Measurements from ENCODE around the gene EXD3. TPM values are rescaled to one million over a fixed set of nuclear protein-coding genes. Genes with fewer than 3 reads are reported as not detected.

Gene EXD3
- total RNA-seq, 1 donor = 6.1 TPM

DNA sequence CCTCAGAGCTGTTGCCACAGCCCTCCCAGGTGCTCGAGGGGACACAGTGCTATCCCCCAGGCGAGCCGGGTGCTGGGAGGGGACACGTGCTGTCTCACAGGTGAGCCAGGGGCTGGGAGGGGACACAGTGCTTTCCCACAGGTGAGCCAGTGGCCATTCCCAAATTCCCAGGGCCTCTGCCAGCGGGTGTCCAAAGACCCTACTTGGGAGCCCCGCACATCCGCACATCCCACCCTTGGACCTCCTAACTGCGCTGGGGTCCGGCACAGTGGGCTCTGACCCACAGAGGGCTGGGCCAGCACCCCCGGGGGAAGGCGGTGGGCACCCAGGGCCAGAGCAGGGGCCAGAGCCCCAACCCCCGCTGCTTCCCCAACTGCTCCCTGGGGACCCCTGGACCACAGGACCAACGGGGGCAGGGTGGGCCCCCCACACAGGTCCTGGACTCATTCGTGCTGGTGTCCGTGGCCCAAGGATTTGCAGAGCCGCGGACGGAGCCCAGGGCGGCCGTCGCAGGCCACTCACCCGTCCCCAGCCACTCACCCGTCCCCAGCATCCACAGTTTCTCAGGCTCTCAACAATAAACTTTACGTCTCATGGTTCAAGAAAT lies 17.9 kb downstream of the EXD3 start:
- Histone ChIP-seq H3K4me3 (ENCODE audit: low read length) (no peak overlapping the region), H3K27me3 (ENCODE audit: insufficient read depth, low read length) (peaks cover 6% of the 10 kb centered on the region), H3K9me3 (ENCODE audit: low read depth, low read length) (no peaks in the 10 kb centered on the region)

DNA sequence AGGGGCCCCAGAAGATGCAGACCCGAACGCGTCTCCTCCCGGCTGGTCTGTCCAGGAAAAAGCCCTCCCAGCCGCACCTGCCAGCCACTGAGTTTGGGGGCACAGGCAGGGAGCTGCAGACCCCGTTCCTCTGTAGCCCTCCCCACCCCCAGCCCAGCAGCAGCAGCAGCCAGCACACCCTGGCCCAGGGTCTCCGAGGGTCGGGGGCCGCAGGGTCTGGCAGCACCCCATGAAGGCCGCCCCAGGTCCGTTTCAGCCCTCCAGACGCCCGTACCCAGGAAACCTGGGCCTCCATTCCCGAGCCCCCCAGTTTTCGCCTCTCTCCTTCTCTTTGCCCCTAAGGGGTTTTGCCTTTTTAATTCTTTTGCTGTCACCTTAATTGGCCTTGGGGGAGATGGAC lies 19.7 kb downstream of the EXD3 start:
- H3K9me3 ChIP-seq (ENCODE audit: low read depth, low read length) = no peaks in the 10 kb centered on the region
- peaks cover 6% of the 10 kb centered on the region for H3K27me3 ChIP-seq (ENCODE audit: insufficient read depth, low read length)

More for the DNA sequence above, 17.9 kb downstream of the EXD3 start:
- peaks cover 10% of the 10 kb centered on the region for H3K4me1 ChIP-seq (ENCODE audit: insufficient read depth, low read length)

DNA sequence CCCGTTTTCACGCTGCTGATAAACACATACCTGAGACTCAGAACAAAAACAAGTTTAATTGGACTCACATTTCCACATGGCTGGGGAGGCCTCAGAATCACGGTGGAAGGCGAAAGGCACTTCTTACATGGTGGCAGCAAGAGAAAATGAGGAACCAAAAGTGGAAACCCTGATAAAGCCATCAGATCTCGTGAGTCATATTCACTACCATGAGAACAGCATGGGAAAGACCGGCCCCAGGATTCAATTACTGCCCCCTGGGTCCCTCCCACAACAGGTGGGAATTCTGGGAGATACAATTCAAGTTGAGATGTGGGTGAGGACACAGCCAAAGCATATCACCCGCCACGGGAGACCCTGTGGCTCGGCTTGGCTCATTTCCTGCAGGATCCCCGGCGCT lies 20.2 kb downstream of the EXD3 start:
- peaks cover 18% of the 10 kb centered on the region for H3K4me1 ChIP-seq (ENCODE audit: insufficient read depth, low read length)
- H3K9me3 ChIP-seq (ENCODE audit: low read depth, low read length) = no peaks in the 10 kb centered on the region
- no peak overlapping the region for H3K4me3 ChIP-seq (ENCODE audit: low read length)
- peaks cover 6% of the 10 kb centered on the region for H3K27me3 ChIP-seq (ENCODE audit: insufficient read depth, low read length)

More for the DNA sequence above, 19.7 kb downstream of the EXD3 start:
- no peak overlapping the region for H3K4me3 ChIP-seq (ENCODE audit: low read length)
- H3K4me1 ChIP-seq (ENCODE audit: insufficient read depth, low read length) = peaks cover 18% of the 10 kb centered on the region

DNA sequence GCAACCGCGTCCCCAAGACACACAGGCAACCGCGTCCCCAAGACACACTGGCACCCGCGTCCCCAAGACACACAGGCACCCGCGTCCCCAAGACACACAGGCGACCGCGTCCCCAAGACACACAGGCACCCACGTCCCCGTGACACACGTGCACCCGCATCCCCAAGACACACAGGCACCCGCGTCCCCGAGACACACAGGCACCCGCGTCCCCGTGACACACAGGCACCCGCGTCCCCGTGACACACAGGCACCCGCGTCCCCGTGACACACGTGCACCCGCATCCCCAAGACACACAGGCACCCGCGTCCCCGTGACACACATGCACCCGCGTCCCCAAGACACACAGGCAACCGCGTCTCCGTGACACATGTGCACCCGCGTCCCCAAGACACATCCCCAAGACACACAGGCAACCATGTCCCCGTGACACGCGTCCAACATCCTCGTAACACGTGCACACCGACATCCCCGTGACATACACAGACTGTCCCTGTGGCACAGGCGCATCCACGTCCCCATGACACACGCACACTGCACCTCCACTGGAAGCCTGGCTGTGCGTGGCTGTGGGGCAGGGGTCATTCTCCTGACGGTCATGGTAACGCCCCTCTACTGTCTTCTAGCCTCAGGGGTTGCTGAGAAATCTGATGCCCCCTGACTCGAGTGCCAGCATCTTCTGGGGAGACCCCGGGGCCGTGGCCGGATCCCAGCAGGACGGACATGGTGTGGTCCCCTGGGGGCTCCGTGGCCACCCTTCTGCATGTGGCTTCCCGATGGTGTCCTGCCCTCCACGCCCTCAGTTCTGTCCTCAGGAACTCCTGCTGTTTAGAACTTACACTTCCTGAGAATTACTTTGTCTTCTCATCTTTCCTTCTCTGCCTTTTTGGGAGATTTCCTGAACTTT lies 24.1 kb downstream of the EXD3 start:
- Histone ChIP-seq H3K9me3 (ENCODE audit: low read depth, low read length) (no peaks in the 10 kb centered on the region), H3K27me3 (ENCODE audit: insufficient read depth, low read length) (no peaks in the 10 kb centered on the region), H3K4me3 (ENCODE audit: low read length) (no peak overlapping the region), H3K4me1 (ENCODE audit: insufficient read depth, low read length) (peaks cover 10% of the 10 kb centered on the region)

DNA sequence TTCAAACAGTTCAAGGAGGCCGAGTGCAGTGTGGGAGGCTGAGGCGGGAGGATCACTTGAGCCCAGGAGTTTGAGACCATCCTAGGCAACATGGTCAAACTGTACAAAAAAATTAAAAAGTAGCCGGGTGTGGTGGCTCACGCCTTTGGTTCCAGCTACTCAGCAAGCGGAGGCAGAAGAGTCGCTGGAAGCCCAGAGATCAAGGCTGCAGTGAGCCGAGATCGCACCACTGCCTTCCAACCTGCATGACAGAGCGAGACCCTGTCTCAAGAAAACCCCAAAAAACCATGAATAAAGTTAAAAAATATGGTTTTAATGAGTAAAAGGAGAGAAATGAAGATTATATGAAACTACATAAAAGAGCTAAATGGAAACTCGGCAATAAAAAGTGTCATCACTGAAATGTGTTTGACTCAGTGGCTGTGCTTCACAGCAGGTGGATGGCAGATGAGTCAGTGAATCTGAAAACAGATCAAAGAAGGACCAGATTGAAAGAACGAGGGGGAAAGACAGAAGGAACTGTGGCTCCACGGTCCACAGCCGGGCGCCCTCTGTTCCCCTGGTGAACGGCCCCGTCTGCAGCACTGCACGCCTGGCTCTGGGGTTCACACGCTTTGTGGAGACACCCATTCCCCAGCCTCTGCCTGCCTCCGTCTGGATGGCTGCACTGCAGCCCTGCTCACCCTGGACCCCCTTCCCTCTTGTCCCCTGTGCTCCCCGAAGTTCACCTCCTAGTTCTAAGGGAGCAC lies 25.1 kb downstream of the EXD3 start:
- Histone ChIP-seq H3K9me3 (ENCODE audit: low read depth, low read length) (no peaks in the 10 kb centered on the region), H3K4me3 (ENCODE audit: low read length) (no peak overlapping the region)

DNA sequence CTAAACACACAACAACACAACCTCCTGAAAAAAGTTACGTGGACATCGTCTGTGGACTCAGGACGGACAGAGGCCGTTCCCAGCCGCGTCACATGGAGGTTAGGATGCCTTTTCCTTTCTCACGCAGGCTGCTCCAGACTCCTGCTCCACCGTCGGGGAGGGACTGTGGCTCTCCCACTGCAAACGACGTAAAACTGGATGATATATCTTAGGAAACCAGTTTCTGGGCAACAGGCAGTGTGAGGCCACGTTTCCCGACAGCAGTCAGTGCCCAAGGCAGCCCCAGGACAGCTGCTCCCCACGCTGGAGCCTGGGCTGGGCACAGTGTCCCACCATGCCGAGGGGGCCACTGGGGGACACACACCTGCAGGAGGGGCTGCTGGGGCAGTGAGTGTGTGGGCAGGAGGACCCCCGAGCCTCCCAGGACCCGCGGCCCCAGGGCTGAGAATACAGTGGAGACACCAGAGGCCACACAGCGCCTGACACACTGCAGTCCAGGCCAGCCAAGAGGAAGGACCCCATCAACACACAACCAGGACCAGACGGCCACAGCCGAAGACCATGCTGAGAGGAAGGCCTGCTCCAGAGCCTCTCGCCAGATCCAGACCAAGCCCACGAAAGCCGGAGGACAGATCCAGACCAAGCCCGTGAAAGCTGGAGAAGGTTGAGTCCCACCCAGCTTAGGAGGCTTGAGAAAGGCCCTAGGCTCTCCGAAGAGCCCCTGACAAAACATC lies 26.2 kb downstream of the EXD3 start:
- Histone ChIP-seq H3K4me1 (ENCODE audit: insufficient read depth, low read length) (peaks cover 10% of the 10 kb centered on the region), H3K4me3 (ENCODE audit: low read length) (no peak overlapping the region), H3K9me3 (ENCODE audit: low read depth, low read length) (no peaks in the 10 kb centered on the region), H3K27me3 (ENCODE audit: insufficient read depth, low read length) (no peaks in the 10 kb centered on the region)

More for the DNA sequence above, 25.1 kb downstream of the EXD3 start:
- peaks cover 10% of the 10 kb centered on the region for H3K4me1 ChIP-seq (ENCODE audit: insufficient read depth, low read length)
- H3K27me3 ChIP-seq (ENCODE audit: insufficient read depth, low read length) = no peaks in the 10 kb centered on the region

DNA sequence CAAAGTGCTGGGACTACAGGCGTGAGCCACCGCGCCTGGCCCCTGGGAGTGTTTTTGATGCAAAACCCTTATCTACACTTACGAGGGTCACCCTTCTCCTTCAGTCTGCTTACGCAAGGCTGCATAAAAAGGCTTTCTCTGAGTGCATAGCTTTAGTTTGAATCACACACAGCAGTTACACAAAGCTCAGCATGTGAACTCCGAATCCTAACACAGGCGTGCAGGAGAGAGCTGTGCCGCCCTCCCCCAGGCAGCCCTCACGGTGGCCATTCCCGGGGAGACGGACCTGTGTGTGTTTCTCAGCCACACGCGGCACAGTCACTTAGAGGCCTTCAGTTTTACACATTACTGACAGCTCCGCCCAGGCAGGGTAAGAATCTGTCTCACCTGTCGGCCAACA lies 26.7 kb downstream of the EXD3 start:
- Histone ChIP-seq H3K9me3 (ENCODE audit: low read depth, low read length) (no peaks in the 10 kb centered on the region), H3K4me3 (ENCODE audit: low read length) (no peak overlapping the region), H3K27me3 (ENCODE audit: insufficient read depth, low read length) (no peaks in the 10 kb centered on the region), H3K4me1 (ENCODE audit: insufficient read depth, low read length) (peaks cover 10% of the 10 kb centered on the region)

DNA sequence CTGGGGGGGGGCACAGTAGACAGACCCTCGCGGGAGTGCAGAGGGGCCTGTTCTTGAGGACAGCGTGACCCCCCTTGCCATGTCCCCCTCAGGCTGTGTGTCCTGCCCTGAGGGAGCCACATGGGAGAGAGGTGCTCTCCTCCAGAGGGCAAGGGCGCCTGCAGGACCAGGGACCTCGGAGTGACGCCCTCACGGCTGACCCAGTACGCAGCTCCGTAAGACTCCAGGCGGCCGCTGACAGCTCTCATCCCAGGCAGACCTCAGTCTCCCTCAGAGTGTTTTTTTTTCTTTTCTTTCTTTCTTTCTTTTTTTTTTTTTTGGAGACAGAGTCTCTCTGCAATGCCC lies 27.3 kb downstream of the EXD3 start:
- H3K4me3 ChIP-seq (ENCODE audit: low read length) = no peak overlapping the region
- H3K27me3 ChIP-seq (ENCODE audit: insufficient read depth, low read length) = no peaks in the 10 kb centered on the region
- no peaks in the 10 kb centered on the region for H3K9me3 ChIP-seq (ENCODE audit: low read depth, low read length)
- peaks cover 10% of the 10 kb centered on the region for H3K4me1 ChIP-seq (ENCODE audit: insufficient read depth, low read length)

DNA sequence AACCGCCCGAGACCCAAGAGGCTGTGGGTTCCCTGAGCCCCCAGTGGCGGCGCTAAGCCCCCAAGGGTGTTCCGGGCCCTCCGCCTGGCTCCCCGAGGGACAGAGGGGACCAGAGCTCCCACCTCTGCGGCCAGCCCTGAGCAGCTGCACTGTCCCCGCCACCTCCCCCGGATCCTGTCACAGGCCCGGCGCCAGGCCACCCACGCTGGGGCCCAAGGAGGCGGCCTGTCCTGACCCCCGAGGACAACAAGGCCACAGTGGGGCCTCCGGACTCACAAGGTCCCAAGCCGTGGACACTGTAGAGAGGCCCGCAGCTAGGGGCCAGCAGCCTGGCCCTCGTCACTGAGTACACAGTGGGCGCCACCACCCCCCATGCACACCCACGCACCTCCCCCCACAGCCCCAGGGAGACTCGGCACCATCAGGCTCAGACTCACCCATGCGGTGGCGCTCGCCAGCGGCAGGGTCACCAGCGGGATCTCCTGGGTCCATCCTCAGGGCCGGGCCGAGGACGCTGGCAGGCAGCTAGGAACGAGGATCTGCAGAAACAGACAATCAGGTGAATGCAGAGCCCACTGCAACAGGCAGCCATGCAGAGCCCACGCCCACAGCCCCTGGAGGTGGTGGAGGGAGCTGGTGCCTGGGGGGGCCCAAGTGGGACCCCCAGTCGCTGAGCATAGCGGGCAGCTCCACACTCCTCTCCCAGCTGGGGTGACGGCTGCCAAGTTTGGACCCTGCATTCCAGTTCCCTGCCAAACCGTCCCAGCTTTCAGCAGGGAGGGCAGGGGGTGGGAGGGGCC lies 27.9 kb downstream of the EXD3 start:
- Histone ChIP-seq H3K4me1 (ENCODE audit: insufficient read depth, low read length) (peaks cover 8% of the 10 kb centered on the region), H3K27me3 (ENCODE audit: insufficient read depth, low read length) (no peaks in the 10 kb centered on the region), H3K4me3 (ENCODE audit: low read length) (no peak overlapping the region), H3K9me3 (ENCODE audit: low read depth, low read length) (no peaks in the 10 kb centered on the region)

DNA sequence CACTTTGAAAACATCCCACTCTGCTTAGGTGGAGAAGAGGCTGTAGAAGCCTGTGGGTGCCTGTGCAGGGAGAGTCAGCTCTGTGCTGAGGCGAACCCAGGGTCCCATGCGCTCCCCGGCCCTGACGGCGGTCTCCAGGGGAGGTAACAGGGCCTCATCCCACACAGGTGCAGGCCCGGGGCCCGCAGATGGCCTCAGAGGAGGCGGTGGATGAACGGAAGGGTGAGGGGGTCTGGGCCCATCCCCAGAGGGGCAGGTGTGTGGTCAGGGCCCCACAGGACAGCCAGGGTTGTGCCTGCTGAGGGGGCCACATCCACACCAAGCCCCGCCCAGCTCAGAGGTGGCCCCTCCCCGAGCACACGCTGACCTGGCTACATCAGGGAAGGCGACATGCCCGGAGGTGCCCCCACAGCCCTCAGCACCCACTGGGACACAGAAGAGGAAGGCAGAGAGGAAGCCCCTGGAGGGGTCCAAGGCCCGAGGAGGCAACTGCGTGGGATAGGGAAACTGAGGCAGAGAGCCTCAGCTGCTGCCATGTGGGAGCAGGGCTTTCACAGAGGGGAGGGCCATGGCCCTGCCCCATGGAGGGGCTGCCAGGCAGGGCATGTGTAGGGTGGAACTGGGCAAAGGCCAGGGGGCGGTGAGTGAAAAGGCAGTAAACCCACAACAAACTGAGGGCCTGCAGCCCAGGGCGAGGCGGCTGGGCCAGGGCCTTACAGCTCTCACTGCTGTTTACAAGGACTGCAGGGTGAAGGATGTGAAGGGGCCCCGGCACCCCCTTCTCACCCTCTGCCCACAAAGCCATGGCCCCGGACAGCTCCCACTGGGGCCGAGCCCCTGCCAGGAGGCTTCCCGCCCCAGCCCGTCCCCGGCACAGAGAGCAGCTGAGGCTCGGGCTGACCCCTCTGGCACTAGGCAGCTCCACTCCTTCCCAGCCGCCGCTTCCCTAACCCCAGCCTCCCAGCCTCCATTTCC lies 29.5 kb downstream of the EXD3 start:
- Histone ChIP-seq H3K4me1 (ENCODE audit: insufficient read depth, low read length) (no peaks in the 10 kb centered on the region), H3K9me3 (ENCODE audit: low read depth, low read length) (no peaks in the 10 kb centered on the region), H3K27me3 (ENCODE audit: insufficient read depth, low read length) (no peaks in the 10 kb centered on the region), H3K4me3 (ENCODE audit: low read length) (no peak overlapping the region)

DNA sequence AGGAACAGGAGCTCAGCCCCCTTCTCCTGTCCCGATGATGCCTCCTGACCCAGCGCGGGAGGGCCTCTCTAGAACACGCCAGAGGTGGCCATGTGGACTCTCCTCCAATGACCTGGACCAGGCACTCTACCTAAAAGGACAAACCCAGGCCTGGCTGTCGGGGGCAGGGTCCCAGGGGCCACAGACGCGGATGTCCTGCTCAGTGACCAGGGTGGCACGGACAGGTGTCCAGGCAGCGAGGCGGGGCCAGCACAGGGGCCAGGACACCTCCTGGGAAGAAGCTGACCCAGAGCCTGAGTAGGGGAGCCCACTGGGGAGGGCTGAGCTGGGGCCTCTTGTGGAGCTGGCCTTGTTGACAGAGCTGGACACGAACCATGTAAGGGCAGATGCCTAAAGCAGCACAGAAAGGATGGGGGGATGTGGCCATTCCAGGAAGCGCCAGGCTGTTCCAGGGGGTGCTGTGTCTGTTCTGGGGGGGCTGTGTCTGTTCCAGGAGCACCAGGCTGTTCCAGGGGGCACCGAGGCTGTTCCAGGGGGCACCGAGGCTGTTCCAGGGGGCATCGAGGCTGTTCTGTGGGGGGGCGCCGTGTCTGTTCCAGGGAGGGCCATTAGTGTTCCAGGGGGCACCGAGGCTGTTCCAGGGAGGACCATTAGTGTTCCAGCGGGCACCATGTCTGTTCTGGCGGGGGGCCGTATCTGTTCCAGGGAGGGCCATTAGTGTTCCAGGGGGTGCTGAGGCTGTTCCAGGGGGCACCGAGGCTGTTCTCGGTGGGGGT lies 30.5 kb downstream of the EXD3 start:
- peaks cover 9% of the 10 kb centered on the region for H3K4me1 ChIP-seq (ENCODE audit: insufficient read depth, low read length)
- H3K4me3 ChIP-seq (ENCODE audit: low read length) = no peak overlapping the region
- no peaks in the 10 kb centered on the region for H3K9me3 ChIP-seq (ENCODE audit: low read depth, low read length)
- H3K27me3 ChIP-seq (ENCODE audit: insufficient read depth, low read length) = no peaks in the 10 kb centered on the region

DNA sequence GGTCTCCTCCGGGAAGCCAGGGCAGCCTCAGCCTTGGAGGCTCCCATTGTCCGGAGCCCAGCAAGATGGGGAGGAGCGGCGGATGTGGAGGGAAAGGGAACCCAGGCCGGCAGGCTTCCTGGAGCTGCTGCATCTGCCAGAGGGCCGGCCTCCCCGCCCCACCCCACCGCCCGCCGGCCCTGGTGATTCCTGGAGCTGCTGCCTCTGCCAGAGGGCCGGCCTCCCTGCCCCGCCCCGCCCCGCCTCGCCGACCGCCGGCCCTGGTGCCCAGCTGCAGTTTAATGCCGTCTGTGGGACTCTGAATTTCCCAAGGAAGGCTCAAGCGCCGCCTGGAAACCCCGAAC lies 31.6 kb downstream of the EXD3 start:
- Histone ChIP-seq H3K4me1 (ENCODE audit: insufficient read depth, low read length) (peaks cover 14% of the 10 kb centered on the region), H3K4me3 (ENCODE audit: low read length) (no peak overlapping the region), H3K27me3 (ENCODE audit: insufficient read depth, low read length) (no peaks in the 10 kb centered on the region), H3K9me3 (ENCODE audit: low read depth, low read length) (no peaks in the 10 kb centered on the region)
